ENCODE results near the gene GRK7. TPM values are rescaled to one million over a fixed set of nuclear protein-coding genes. Genes with fewer than 3 reads are reported as not detected.

GRK7 gene
- total RNA-seq, 1 experiment from 2014 or later, result not detected

GRCh38 chr3:141737093-141737492 is 26.1 kb upstream of the GRK7 start:
- Mint-ChIP-seq H3K36me3 (ENCODE audit: insufficient read depth, unreplicated experiment) (peaks cover 32% of the 10 kb centered on the region), H3K9me3 (ENCODE audit: low read depth, unreplicated experiment) (no peaks in the 10 kb centered on the region), H3K4me1 (ENCODE audit: low read depth, unreplicated experiment) (peaks cover 17% of the 10 kb centered on the region), H3K27me3 (ENCODE audit: unreplicated experiment) (no peaks in the 10 kb centered on the region), H3K27ac (ENCODE audit: unreplicated experiment) (no peak overlapping the region), H3K4me3 (ENCODE audit: low read depth, unreplicated experiment) (no peak overlapping the region)
- CTCF ChIA-PET, result interaction anchor here (0.5 to 2.2 kb wide), 5 partner anchors 92 to 837 kb away, joined by 3 to 8 read pairs (median 3); no protein-coding TSS in a partner anchor
- intact Hi-C loops (cut with micrococcal nuclease; ENCODE audit: unreplicated experiment), result loop anchor here (5.0 kb wide), 1 partner anchor 90 kb away; no protein-coding TSS in a partner anchor
- TF ChIP-seq CTCF (IDR thresholded peaks at IDR 0.05; ENCODE audit: unreplicated experiment), result no peak
- no peak for DNase-seq
- BruUV-seq (replicated peaks), result no TSS peak

GRCh38 chr3:141737678-141738021 is 25.6 kb upstream of the GRK7 start:
- Mint-ChIP-seq H3K4me3 (ENCODE audit: low read depth, unreplicated experiment) (peak overlapping the region; percentile 95), H3K27me3 (ENCODE audit: unreplicated experiment) (no peaks in the 10 kb centered on the region), H3K27ac (ENCODE audit: unreplicated experiment) (peak overlapping the region; percentile 93), H3K9me3 (ENCODE audit: low read depth, unreplicated experiment) (no peaks in the 10 kb centered on the region), H3K36me3 (ENCODE audit: insufficient read depth, unreplicated experiment) (peaks cover 32% of the 10 kb centered on the region), H3K4me1 (ENCODE audit: low read depth, unreplicated experiment) (peaks cover 23% of the 10 kb centered on the region)
- intact Hi-C loops (cut with micrococcal nuclease; ENCODE audit: unreplicated experiment), result loop anchor here (1.0 to 5.0 kb wide), 5 partner anchors 90 to 277 kb away; no protein-coding TSS in a partner anchor
- BruUV-seq (replicated peaks), result no TSS peak
- CTCF ChIA-PET, result interaction anchor here (1.5 to 2.2 kb wide), 3 partner anchors 13 to 176 kb away, joined by 3 to 9 read pairs (median 8); no protein-coding TSS in a partner anchor
- TF ChIP-seq CTCF (IDR thresholded peaks at IDR 0.05; ENCODE audit: unreplicated experiment), result no peak
- DNase-seq, result no peak

DNA sequence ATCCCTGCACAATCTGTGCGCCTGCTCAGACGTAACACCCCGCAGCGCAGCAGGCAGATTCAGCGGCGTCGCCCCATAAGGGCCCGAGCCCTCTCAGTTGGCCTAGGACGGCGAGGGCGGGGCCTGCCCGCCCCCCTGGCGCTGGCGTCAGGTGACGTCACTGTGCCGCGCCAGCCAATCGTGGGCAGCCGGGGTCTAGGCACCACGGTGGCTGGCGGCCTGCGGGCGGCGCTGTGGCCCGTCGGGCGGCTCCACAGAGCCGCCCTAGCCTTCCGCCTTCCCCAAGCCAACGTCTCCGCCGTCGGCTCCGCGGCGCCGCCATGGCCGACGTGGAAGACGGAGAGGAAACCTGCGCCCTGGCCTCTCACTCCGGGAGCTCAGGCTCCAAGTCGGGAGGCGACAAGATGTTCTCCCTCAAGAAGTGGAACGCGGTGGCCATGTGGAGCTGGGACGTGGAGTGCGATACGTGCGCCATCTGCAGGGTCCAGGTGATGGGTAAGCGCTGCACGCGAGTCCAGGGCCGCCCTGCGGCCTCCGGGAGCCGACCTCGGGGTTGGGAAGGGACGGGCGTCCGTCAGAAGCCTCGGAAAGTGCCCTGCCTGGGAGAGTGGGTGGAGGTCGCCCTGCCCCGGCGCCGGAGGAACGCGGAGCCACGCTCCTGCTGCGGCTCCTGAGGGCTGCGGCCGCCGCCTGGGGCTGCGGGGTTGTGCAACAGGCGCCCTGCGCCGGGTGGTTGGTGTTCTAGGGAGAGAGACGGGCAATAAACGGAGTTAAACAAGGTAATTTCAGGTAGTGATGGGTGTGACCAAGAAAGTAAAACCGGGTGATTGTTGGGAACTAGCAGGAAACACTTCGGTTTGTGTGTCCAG is 25.0 kb upstream of the GRK7 start, which contains the start of gene RNF7:
RNF7 (plus strand) TSS at position 277 of the 869 bp plus-strand sequence; CDS start at position 321, 44 bp downstream.
- Mint-ChIP-seq H3K9me3 (ENCODE audit: low read depth, unreplicated experiment) (no peaks in the 10 kb centered on the region), H3K36me3 (ENCODE audit: insufficient read depth, unreplicated experiment) (peaks cover 32% of the 10 kb centered on the region), H3K4me3 (ENCODE audit: low read depth, unreplicated experiment) (peak within 1 kb of the TSS; percentile 95), H3K27me3 (ENCODE audit: unreplicated experiment) (no peaks in the 10 kb centered on the region), H3K4me1 (ENCODE audit: low read depth, unreplicated experiment) (peaks cover 29% of the 10 kb centered on the region), H3K27ac (ENCODE audit: unreplicated experiment) (peak within 1 kb of the TSS; percentile 93)
- DNase-seq, result peak; percentile 99
- CTCF ChIA-PET, result interaction anchor here (0.7 to 2.2 kb wide), 11 partner anchors 13 to 1234 kb away, joined by 3 to 14 read pairs (median 5); no protein-coding TSS in a partner anchor
- TF ChIP-seq CTCF (IDR thresholded peaks at IDR 0.05; ENCODE audit: unreplicated experiment), result peak; percentile 94
- BruUV-seq (replicated peaks), result no TSS peak
- intact Hi-C loops (cut with micrococcal nuclease; ENCODE audit: unreplicated experiment), result loop anchor here (1.0 to 5.0 kb wide), 5 partner anchors 91 to 277 kb away; no protein-coding TSS in a partner anchor

GRCh38 chr3:141738891-141739363 is 24.3 kb upstream of the GRK7 start:
- intact Hi-C loops (cut with micrococcal nuclease; ENCODE audit: unreplicated experiment), result loop anchor here (1.0 to 5.0 kb wide), 6 partner anchors 92 to 278 kb away; no protein-coding TSS in a partner anchor
- TF ChIP-seq CTCF (IDR thresholded peaks at IDR 0.05; ENCODE audit: unreplicated experiment), result no peak
- Mint-ChIP-seq H3K4me3 (ENCODE audit: low read depth, unreplicated experiment) (peak overlapping the region; percentile 95), H3K27me3 (ENCODE audit: unreplicated experiment) (no peaks in the 10 kb centered on the region), H3K36me3 (ENCODE audit: insufficient read depth, unreplicated experiment) (peaks cover 32% of the 10 kb centered on the region), H3K4me1 (ENCODE audit: low read depth, unreplicated experiment) (peaks cover 30% of the 10 kb centered on the region), H3K27ac (ENCODE audit: unreplicated experiment) (peak overlapping the region; percentile 93), H3K9me3 (ENCODE audit: low read depth, unreplicated experiment) (no peaks in the 10 kb centered on the region)
- no peak for DNase-seq
- CTCF ChIA-PET, result interaction anchor here (0.8 to 2.2 kb wide), 7 partner anchors 12 to 279 kb away, joined by 3 to 12 read pairs (median 3); no protein-coding TSS in a partner anchor
- TSS peak; percentile 86 for BruUV-seq (replicated peaks)

All from Calu3 (cell line).